Retinal pigment epithelial cell (primary cell): ENCODE measurements around the gene MYLK4.

Source experiments
- DNase-seq: peaks from one replicate; pipeline ENCODE4 v3.0.0-alpha.2; 2010; ENCODE audit warnings: low read depth
- H3K4me3 ChIP-seq: 2 replicates; pipeline ENCODE4 v1.5.1; 2011; ENCODE audit warnings: mild to moderate bottlenecking, low read length, control low read depth, moderate library complexity
- TF ChIP-seq, protein P1 (sequence below): conservative IDR thresholded peaks from 2 replicates; pipeline ENCODE4 v1.5.1; 2011; ENCODE audit warnings: low read depth, low read length, control low read depth, inconsistent platforms

MYLK4 gene

DNA sequence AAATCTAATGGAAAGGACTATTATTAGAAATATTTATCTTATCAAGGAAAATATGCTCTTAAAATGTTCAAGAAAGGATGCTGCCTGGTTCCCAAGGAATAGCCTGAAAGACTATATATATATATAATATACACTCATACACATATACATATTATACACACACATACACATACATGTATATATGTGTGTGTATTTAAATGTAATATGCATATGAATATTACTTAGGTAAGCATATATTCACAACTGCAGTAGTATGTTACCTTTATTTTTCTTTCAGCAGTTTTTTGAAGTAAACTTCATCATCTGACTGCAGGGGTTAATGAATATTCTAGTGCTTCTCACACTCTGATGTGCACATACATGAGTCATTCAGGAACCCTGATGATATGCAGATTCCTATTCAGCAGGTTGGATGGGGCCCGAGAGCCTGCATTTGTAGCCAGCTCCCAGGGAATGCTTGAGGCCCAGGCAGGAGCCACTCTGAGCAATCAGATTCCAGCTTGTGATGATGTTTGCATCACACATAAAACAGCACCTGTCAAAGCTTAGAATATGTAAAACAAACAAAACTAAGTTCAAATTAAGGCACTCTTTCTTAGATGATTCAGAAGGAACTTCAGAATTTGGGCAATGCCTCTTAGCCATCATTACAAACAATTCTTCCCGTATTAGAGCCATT is 16.1 kb downstream of the MYLK4 start:
- DNase-seq = no peak
- TF ChIP-seq, protein P1, sequence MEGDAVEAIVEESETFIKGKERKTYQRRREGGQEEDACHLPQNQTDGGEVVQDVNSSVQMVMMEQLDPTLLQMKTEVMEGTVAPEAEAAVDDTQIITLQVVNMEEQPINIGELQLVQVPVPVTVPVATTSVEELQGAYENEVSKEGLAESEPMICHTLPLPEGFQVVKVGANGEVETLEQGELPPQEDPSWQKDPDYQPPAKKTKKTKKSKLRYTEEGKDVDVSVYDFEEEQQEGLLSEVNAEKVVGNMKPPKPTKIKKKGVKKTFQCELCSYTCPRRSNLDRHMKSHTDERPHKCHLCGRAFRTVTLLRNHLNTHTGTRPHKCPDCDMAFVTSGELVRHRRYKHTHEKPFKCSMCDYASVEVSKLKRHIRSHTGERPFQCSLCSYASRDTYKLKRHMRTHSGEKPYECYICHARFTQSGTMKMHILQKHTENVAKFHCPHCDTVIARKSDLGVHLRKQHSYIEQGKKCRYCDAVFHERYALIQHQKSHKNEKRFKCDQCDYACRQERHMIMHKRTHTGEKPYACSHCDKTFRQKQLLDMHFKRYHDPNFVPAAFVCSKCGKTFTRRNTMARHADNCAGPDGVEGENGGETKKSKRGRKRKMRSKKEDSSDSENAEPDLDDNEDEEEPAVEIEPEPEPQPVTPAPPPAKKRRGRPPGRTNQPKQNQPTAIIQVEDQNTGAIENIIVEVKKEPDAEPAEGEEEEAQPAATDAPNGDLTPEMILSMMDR = no peak

DNA sequence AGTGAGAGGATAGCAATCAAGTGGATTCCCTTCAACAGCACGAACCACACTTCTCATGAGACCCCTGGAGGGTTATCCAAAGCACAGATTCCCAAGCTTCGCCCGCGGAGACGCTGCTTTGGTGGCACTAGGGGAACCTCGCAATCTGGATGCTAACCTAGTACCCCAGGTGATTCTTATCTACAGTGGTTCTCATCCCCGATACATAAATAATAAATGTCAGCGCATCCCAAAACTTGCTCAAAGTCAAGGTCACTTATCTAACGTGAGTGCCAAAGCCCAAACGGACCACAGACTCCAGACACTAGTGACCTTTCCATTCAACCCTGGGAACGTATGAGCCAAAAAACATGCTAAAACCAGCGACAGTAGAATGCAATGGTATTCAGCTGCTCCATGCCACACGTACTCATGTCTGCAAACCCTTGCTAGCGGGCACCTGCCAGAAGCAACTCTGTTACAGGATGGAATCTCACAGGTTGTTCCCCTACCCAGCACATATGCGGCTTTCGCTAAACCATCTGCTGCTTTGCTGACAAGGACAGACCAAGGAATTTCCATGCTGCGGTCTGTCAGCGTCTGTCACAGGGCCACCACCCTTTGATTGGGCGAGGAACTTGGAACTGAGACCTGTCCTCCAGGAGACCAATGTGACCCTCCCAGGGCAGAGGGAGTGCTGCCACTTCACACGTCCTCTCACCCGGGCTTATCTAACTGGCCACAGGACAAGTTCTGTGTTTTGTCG is 16.8 kb downstream of the MYLK4 start:
- H3K4me3 ChIP-seq = no peak overlapping the region
- DNase-seq = no peak
- TF ChIP-seq, protein P1 = no peak

More for the DNA sequence above, 16.1 kb downstream of the MYLK4 start:
- no peak overlapping the region for H3K4me3 ChIP-seq

DNA sequence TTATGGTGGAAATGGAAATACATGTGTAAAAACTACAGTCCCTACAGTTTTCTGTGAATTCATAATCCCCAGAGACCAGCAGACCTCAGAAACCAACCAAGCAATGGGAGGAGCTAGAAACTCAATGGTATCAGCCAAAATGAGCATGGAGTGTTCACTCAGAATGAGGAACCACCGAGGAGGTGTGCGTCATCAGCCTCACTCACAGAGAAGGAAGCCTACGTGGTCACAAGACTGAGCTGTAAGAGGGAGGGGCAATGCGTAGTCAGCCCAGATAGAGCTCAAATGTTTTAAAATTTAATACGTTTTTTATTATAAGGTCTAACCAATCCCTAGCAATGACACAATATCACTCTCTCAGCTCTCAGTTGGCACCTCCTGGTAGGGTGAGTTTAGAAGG is 17.4 kb downstream of the MYLK4 start:
- TF ChIP-seq, protein P1 = no peak
- H3K4me3 ChIP-seq = no peak overlapping the region
- no peak for DNase-seq

DNA sequence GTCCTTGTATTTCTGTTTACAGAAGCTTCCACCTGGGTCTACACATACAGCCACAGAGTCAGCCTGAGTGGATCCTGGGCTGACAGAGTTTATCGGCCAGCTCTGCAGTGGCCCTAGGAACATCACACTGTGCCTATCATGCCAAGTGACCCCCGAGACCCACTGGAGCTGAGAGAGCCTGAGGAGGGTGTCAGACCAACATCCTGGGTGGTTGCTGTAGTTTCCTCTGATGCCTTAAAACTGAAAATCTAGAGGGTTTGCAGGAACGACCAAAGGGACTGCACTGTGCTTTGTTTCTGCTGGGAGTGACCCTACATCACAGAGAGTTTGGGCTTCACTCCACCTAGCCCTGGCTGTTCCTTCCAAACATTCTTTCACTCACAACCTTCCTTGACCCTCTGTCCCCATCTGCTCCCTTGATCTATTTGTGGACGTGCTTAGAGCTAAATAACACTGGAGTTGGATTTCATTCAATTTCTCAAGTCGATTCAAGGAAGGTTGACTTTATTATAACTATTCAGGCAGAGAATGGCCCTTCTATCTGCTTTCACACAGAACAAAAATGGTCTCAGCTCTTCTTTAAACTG is 18.1 kb downstream of the MYLK4 start:
- TF ChIP-seq, protein P1 = no peak
- DNase-seq = no peak
- H3K4me3 ChIP-seq = no peak overlapping the region

DNA sequence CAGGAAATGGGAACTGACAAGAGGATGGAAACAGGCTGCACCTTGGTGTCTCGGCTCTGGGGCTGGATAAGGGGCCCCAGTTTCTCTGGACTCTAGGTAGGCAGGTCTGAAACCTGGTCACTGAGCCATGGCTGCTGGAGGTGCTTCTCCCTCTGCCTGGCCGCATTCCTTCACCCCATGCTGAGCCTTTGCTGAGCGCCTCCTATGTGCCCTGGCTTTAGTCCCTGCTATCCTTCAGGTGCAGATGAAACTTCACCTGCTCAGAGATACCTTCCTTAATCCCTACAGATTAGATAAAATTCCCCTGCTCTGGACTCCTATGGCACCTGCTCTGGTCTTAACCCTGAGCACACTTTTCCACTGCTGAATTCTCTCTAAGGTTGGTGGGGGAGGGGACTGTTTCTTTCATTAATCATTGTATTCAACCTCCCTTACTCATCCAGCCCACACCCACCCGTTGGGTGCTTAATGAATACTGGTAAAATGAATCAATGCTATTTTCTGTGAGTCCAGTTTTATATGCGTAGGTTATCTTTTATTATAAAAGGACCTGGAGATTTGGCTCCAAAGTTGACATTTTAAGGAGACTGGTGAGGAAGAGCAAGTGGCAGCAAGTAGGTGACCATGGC is 19.3 kb downstream of the MYLK4 start:
- DNase-seq = no peak
- H3K4me3 ChIP-seq = no peak overlapping the region
- TF ChIP-seq, protein P1 = no peak

DNA sequence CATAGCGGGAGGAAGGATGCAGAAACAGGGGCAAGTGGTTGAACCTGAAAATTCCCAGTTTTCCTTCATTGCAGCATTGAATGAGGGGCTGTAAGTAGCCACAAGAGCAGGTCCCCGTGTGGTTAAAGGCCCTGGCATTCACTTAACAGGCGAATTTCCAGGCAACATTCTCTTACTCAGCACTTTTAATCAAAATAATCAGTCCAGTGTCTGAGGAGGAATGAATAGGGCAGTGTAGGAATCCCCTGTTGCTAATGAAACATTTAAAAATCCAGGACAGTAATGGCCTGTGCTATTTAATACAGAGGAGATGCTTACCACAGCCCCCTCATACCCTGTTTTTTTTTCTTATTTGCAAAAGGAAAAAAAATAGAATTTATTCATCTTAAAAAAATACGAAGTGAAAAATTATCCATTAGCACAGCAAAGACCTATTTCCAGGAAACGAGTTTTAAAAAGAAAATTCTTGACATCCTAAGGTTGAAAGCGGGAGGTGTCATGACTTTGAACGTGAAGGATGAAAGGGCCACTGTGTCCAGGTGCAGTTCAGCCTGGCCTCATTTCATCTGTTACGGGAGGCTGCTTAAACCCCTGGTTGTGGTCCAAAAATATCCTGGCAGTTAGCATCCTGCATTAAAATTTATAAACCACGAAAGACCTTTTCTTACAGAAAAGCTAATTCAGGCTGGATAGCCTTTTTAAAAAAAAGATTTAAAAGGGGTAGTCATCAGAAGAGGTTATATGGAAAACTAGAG is 20.2 kb downstream of the MYLK4 start:
- DNase-seq = no peak
- TF ChIP-seq, protein P1 = no peak
- no peak overlapping the region for H3K4me3 ChIP-seq
